A673 (cell line): ENCODE measurements around the gene PIGA.

Experiments
- CTCF ChIP-seq: fragments of 300-800, 200-600 bp; sonication (generic); conservative IDR thresholded peaks from 2 replicates; pipeline ENCODE4 v1.5.1; 2017; ENCODE audit warnings: low read depth, mild to moderate bottlenecking, antibody characterized with exemption, low read length, moderate library complexity, mixed read lengths
- EZH2 ChIP-seq: fragments of 200-600 bp; sonication (generic); IDR thresholded peaks from 2 replicates; pipeline ENCODE4 v1.6.1; 2017; ENCODE audit warnings: borderline replicate concordance, low read depth, mild to moderate bottlenecking, mixed read lengths, antibody characterized with exemption, low read length; ENCODE audit not compliant: poor library complexity, severe bottlenecking

DNA sequence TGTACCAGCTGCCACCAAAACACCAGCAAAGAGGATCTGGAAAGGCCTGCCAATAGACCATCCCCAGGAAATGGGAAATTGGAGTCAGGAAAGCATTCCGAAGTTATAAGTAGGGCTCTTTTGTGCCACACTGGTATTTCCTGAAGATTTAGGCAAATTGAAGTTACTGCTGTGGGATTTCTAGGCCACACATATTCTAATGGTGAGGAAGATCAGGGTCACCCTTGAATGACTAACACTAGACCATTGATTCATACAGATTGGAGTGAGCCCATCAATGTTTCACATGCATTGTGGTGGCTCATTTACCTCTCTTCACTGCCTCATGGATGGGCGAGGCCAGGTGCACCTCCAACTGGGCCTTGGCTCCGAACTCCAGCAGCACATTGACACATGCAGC, 42.5 kb downstream of the PIGA start:
- no peak for TF ChIP-seq EZH2
- no peak for TF ChIP-seq CTCF
